ENCODE data around the gene DDX39A.
A peak's percentile ranks its signal among the peaks of the same experiment; 100 is the strongest.
"Not testable (repeated sequence)": the region's sequence is repeated elsewhere in the genome, so short reads cannot be mapped to it uniquely, and the experiment has no call there.

DDX39A gene

GRCh38 chr19:14391156-14391821, 27.9 kb downstream of the DDX39A start:
- DNase-seq (ENCODE audit: low read depth in 1 of 2, low spot score in 1 of 2) = no peak

- no peak for DNase-seq (ENCODE audit: low read depth in 1 of 2, low spot score in 1 of 2)
These were observed 28.6 kb downstream of the DDX39A start for GRCh38 chr19:14390548-14390947.

- DNase-seq (ENCODE audit: low read depth in 1 of 2, low spot score in 1 of 2) = no peak
These were observed 33.6 kb downstream of the DDX39A start for GRCh38 chr19:14385492-14385891.

GRCh38 chr19:14383661-14384555, 35.2 kb downstream of the DDX39A start:
- DNase-seq (ENCODE audit: low read depth in 1 of 2, low spot score in 1 of 2) = peak in 1 of 2 donors; percentile 50

GRCh38 chr19:14381689-14382474, 37.3 kb downstream of the DDX39A start:
- DNase-seq (ENCODE audit: low read depth in 1 of 2, low spot score in 1 of 2) = peak in 1 of 2 donors; percentile 46

GRCh38 chr19:14379294-14380065, 39.7 kb downstream of the DDX39A start:
- DNase-seq (ENCODE audit: low read depth in 1 of 2, low spot score in 1 of 2) = no peak

GRCh38 chr19:14378890-14379289, 40.3 kb downstream of the DDX39A start:
- no peak for DNase-seq (ENCODE audit: low read depth in 1 of 2, low spot score in 1 of 2)

- no peak for DNase-seq (ENCODE audit: low read depth in 1 of 2, low spot score in 1 of 2)
These were observed 41.2 kb downstream of the DDX39A start for GRCh38 chr19:14377883-14378328.

- DNase-seq (ENCODE audit: low read depth in 1 of 2, low spot score in 1 of 2) = no peak
These were observed 43.4 kb downstream of the DDX39A start for GRCh38 chr19:14375582-14376291.

GRCh38 chr19:14375055-14375581, 44.0 kb downstream of the DDX39A start:
- peak in 1 of 2 donors; percentile 53 for DNase-seq (ENCODE audit: low read depth in 1 of 2, low spot score in 1 of 2)

GRCh38 chr19:14374313-14374712, 44.8 kb downstream of the DDX39A start:
- DNase-seq (ENCODE audit: low read depth in 1 of 2, low spot score in 1 of 2) = not testable (repeated sequence)

GRCh38 chr19:14372384-14373077, 46.6 kb downstream of the DDX39A start:
- not testable (repeated sequence) for DNase-seq (ENCODE audit: low read depth in 1 of 2, low spot score in 1 of 2)

- DNase-seq (ENCODE audit: low read depth in 1 of 2, low spot score in 1 of 2) = no peak
These were observed 47.8 kb downstream of the DDX39A start for GRCh38 chr19:14371301-14371821.

GRCh38 chr19:14370940-14371280, 48.2 kb downstream of the DDX39A start:
- no peak for DNase-seq (ENCODE audit: low read depth in 1 of 2, low spot score in 1 of 2)

- peak in 1 of 2 donors; percentile 45 for DNase-seq (ENCODE audit: low read depth in 1 of 2, low spot score in 1 of 2)
These were observed 48.8 kb downstream of the DDX39A start for GRCh38 chr19:14370169-14370939.

- peak; percentile 49 to 85 for DNase-seq (ENCODE audit: low read depth in 1 of 2, low spot score in 1 of 2)
These were observed 49.6 kb downstream of the DDX39A start for GRCh38 chr19:14369399-14370168.

- no peak for DNase-seq (ENCODE audit: low read depth in 1 of 2, low spot score in 1 of 2)
These were observed 51.1 kb downstream of the DDX39A start for GRCh38 chr19:14368011-14368513.

All from activated T-helper 1 cell treated with anti-CD3 and anti-CD28 coated beads, Interleukin-2, amount 50 U/mL, for 16 hours (primary cell).